ENCODE results near the gene MGAT5. TPM values are rescaled to one million over a fixed set of nuclear protein-coding genes. Genes with fewer than 3 reads are reported as not detected.

The MGAT5 gene
- total RNA-seq, 1 donor from 2014 or later, result 37.6 TPM

DNA sequence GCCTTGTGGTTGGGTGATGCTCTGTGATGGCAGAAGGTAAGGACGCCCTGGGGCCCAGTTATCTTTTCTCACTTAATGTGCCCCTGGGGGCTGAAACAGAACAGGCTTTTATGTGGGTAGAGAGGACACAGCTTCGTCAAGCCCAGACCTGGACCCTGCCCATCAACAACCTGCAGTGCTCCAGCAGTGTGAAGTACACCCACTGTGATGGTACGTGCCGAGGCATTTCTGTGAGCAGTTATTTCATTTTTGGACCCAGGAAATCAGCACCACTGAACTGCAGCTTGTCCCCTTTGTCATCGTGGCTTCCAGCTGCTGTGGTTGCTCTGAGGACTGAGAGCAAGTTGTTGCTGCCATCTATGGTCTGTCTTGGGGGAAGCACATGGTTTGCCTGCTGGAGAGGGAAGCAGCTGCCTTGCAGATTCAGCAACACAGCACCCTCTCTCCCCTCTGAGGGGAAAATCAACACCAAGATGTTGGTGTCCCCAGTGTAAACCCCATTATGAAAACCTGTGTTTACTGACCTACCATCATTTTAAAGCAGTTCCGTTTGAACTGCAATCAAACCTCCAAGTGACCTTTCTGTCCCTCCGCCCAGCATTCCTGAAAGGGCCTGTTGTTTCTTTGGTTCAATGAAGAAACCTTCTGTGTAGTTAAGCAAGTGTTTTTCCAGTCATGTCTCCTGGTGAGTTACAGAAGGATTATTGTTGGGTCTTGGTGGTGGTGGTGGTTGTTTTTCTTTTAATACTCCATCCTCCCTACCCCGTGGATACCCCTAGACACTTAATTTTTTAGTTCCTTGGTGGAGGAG, 158.2 kb downstream of the MGAT5 start:
- Histone ChIP-seq H3K4me3 (ENCODE audit: low read length in 3 of 3) (no peak overlapping the region), H3K27me3 (ENCODE audit: control insufficient read depth in 3 of 3, insufficient read depth in 3 of 3, low read length in 3 of 3) (peaks cover 0 to under 1% (median 0%) of the 10 kb centered on the region in 3 donors), H3K36me3 (ENCODE audit: control insufficient read depth in 3 of 3, insufficient read depth in 3 of 3, low read length in 3 of 3) (no peaks in the 10 kb centered on the region), H3K27ac (ENCODE audit: low read depth, low read length) (no peak overlapping the region), H3K4me1 (ENCODE audit: control insufficient read depth in 3 of 3, insufficient read depth in 3 of 3, low read length in 3 of 3) (peaks cover 0 to 16% (median 12%) of the 10 kb centered on the region in 3 donors), H3K9ac (ENCODE audit: low read depth in 1 of 3, low read length in 3 of 3) (peak overlapping the region in 1 of 3 donors; percentile 41), H3K9me3 (ENCODE audit: control insufficient read depth in 3 of 3, low read length in 3 of 3) (no peaks in the 10 kb centered on the region)

- Histone ChIP-seq H3K27me3 (ENCODE audit: control insufficient read depth in 3 of 3, insufficient read depth in 3 of 3, low read length in 3 of 3) (no peaks in the 10 kb centered on the region), H3K9ac (ENCODE audit: low read depth in 1 of 3, low read length in 3 of 3) (no peak overlapping the region), H3K9me3 (ENCODE audit: control insufficient read depth in 3 of 3, low read length in 3 of 3) (no peaks in the 10 kb centered on the region), H3K27ac (ENCODE audit: low read depth, low read length) (no peak overlapping the region), H3K36me3 (ENCODE audit: control insufficient read depth in 3 of 3, insufficient read depth in 3 of 3, low read length in 3 of 3) (no peaks in the 10 kb centered on the region), H3K4me1 (ENCODE audit: control insufficient read depth in 3 of 3, insufficient read depth in 3 of 3, low read length in 3 of 3) (peaks cover 0 to 16% (median 12%) of the 10 kb centered on the region in 3 donors), H3K4me3 (ENCODE audit: low read length in 3 of 3) (no peak overlapping the region)
Measured at GRCh38 chr2:134412639-134412999, 158.7 kb downstream of the MGAT5 start.

DNA sequence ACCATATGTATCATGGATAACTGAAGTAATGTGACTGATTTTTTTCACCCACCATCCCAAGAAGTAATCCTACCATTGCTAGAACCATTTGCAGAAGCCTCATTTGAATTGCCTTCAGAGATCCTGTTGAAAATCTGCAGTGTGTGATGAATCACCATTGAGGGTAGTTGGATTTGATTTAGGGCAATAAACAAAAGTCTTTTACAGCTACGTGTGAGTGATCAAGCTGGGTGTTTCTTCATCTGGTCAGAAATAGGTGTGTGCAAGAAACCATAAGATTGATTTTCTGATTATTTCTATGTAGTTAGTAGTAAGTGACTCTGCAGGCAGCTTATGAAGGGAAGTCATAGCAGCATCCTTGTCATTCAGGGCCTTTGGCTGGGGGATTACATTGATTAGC, 159.6 kb downstream of the MGAT5 start:
- Histone ChIP-seq H3K9ac (ENCODE audit: low read depth in 1 of 3, low read length in 3 of 3) (no peak overlapping the region), H3K27me3 (ENCODE audit: control insufficient read depth in 3 of 3, insufficient read depth in 3 of 3, low read length in 3 of 3) (no peaks in the 10 kb centered on the region), H3K36me3 (ENCODE audit: control insufficient read depth in 3 of 3, insufficient read depth in 3 of 3, low read length in 3 of 3) (no peaks in the 10 kb centered on the region), H3K27ac (ENCODE audit: low read depth, low read length) (no peak overlapping the region), H3K4me1 (ENCODE audit: control insufficient read depth in 3 of 3, insufficient read depth in 3 of 3, low read length in 3 of 3) (peaks cover 0 to 16% (median 10%) of the 10 kb centered on the region in 3 donors), H3K9me3 (ENCODE audit: control insufficient read depth in 3 of 3, low read length in 3 of 3) (no peaks in the 10 kb centered on the region), H3K4me3 (ENCODE audit: low read length in 3 of 3) (no peak overlapping the region)

- Histone ChIP-seq H3K4me1 (ENCODE audit: control insufficient read depth in 3 of 3, insufficient read depth in 3 of 3, low read length in 3 of 3) (peaks cover 0 to 14% (median 7%) of the 10 kb centered on the region in 3 donors), H3K36me3 (ENCODE audit: control insufficient read depth in 3 of 3, insufficient read depth in 3 of 3, low read length in 3 of 3) (no peaks in the 10 kb centered on the region), H3K9me3 (ENCODE audit: control insufficient read depth in 3 of 3, low read length in 3 of 3) (no peaks in the 10 kb centered on the region), H3K9ac (ENCODE audit: low read depth in 1 of 3, low read length in 3 of 3) (no peak overlapping the region), H3K4me3 (ENCODE audit: low read length in 3 of 3) (no peak overlapping the region), H3K27me3 (ENCODE audit: control insufficient read depth in 3 of 3, insufficient read depth in 3 of 3, low read length in 3 of 3) (no peaks in the 10 kb centered on the region), H3K27ac (ENCODE audit: low read depth, low read length) (no peak overlapping the region)
Measured at GRCh38 chr2:134413912-134414311, 160.0 kb downstream of the MGAT5 start.

GRCh38 chr2:134416018-134416417, 162.1 kb downstream of the MGAT5 start:
- H3K36me3 ChIP-seq (ENCODE audit: control insufficient read depth in 3 of 3, insufficient read depth in 3 of 3, low read length in 3 of 3), result no peaks in the 10 kb centered on the region
- H3K27ac ChIP-seq (ENCODE audit: low read depth, low read length), result no peak overlapping the region
- peaks cover 0 to 12% (median 12%) of the 10 kb centered on the region in 3 donors for H3K4me1 ChIP-seq (ENCODE audit: control insufficient read depth in 3 of 3, insufficient read depth in 3 of 3, low read length in 3 of 3)
- H3K4me3 ChIP-seq (ENCODE audit: low read length in 3 of 3), result no peak overlapping the region
- no peaks in the 10 kb centered on the region for H3K9me3 ChIP-seq (ENCODE audit: control insufficient read depth in 3 of 3, low read length in 3 of 3)
- H3K9ac ChIP-seq (ENCODE audit: low read depth in 1 of 3, low read length in 3 of 3), result no peak overlapping the region
- H3K27me3 ChIP-seq (ENCODE audit: control insufficient read depth in 3 of 3, insufficient read depth in 3 of 3, low read length in 3 of 3), result no peaks in the 10 kb centered on the region

GRCh38 chr2:134416637-134417036, 162.8 kb downstream of the MGAT5 start:
- Histone ChIP-seq H3K9ac (ENCODE audit: low read depth in 1 of 3, low read length in 3 of 3) (no peak overlapping the region), H3K9me3 (ENCODE audit: control insufficient read depth in 3 of 3, low read length in 3 of 3) (no peaks in the 10 kb centered on the region), H3K4me1 (ENCODE audit: control insufficient read depth in 3 of 3, insufficient read depth in 3 of 3, low read length in 3 of 3) (peaks cover 0 to 17% (median 12%) of the 10 kb centered on the region in 3 donors), H3K36me3 (ENCODE audit: control insufficient read depth in 3 of 3, insufficient read depth in 3 of 3, low read length in 3 of 3) (no peaks in the 10 kb centered on the region), H3K27ac (ENCODE audit: low read depth, low read length) (no peak overlapping the region), H3K4me3 (ENCODE audit: low read length in 3 of 3) (no peak overlapping the region), H3K27me3 (ENCODE audit: control insufficient read depth in 3 of 3, insufficient read depth in 3 of 3, low read length in 3 of 3) (no peaks in the 10 kb centered on the region)

DNA sequence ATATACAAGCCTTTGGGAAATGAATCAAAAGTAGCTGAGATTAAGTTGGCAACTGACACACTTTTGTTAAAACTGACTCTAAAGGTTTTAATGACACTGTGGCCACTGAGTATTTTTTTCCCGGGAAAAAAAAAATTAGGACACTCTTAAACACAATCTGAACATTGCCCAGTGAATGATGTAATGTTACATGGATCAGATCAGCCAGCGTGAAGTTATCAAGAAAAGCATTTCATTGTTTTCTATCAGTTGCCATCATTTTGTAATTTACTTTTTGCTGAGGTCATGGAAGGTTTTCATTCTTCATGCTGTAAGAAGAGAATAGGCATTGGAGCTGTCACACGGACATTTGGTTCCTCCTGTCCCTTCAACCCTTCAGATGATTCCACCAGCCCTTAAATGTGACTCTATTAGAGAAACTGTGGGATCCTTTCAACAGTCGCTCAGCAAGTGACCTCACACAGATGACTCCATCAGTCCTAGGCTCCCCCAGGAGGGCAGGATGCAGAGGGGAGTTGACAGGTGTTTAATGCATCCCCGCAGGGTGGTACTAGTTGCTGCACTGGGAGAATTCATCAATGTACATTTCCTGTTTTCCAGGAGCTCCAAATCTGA, 164.2 kb downstream of the MGAT5 start:
- peaks cover 0 to 5% (median 0%) of the 10 kb centered on the region in 3 donors for H3K36me3 ChIP-seq (ENCODE audit: control insufficient read depth in 3 of 3, insufficient read depth in 3 of 3, low read length in 3 of 3)
- H3K4me1 ChIP-seq (ENCODE audit: control insufficient read depth in 3 of 3, insufficient read depth in 3 of 3, low read length in 3 of 3), result peaks cover 0 to 17% (median 9%) of the 10 kb centered on the region in 3 donors

GRCh38 chr2:134420259-134420658, 166.4 kb downstream of the MGAT5 start:
- H3K4me1 ChIP-seq (ENCODE audit: control insufficient read depth in 3 of 3, insufficient read depth in 3 of 3, low read length in 3 of 3), result peaks cover 0 to 17% (median 9%) of the 10 kb centered on the region in 3 donors
- no peak overlapping the region for H3K4me3 ChIP-seq (ENCODE audit: low read length in 3 of 3)
- peaks cover 0 to 5% (median 0%) of the 10 kb centered on the region in 3 donors for H3K36me3 ChIP-seq (ENCODE audit: control insufficient read depth in 3 of 3, insufficient read depth in 3 of 3, low read length in 3 of 3)
- H3K9ac ChIP-seq (ENCODE audit: low read depth in 1 of 3, low read length in 3 of 3), result no peak overlapping the region
- no peaks in the 10 kb centered on the region for H3K9me3 ChIP-seq (ENCODE audit: control insufficient read depth in 3 of 3, low read length in 3 of 3)
- H3K27ac ChIP-seq (ENCODE audit: low read depth, low read length), result peak overlapping the region; percentile 41
- H3K27me3 ChIP-seq (ENCODE audit: control insufficient read depth in 3 of 3, insufficient read depth in 3 of 3, low read length in 3 of 3), result no peaks in the 10 kb centered on the region

More for the DNA sequence above, 164.2 kb downstream of the MGAT5 start:
- Histone ChIP-seq H3K4me3 (ENCODE audit: low read length in 3 of 3) (no peak overlapping the region), H3K9me3 (ENCODE audit: control insufficient read depth in 3 of 3, low read length in 3 of 3) (no peaks in the 10 kb centered on the region), H3K27me3 (ENCODE audit: control insufficient read depth in 3 of 3, insufficient read depth in 3 of 3, low read length in 3 of 3) (no peaks in the 10 kb centered on the region), H3K27ac (ENCODE audit: low read depth, low read length) (no peak overlapping the region), H3K9ac (ENCODE audit: low read depth in 1 of 3, low read length in 3 of 3) (no peak overlapping the region)

DNA sequence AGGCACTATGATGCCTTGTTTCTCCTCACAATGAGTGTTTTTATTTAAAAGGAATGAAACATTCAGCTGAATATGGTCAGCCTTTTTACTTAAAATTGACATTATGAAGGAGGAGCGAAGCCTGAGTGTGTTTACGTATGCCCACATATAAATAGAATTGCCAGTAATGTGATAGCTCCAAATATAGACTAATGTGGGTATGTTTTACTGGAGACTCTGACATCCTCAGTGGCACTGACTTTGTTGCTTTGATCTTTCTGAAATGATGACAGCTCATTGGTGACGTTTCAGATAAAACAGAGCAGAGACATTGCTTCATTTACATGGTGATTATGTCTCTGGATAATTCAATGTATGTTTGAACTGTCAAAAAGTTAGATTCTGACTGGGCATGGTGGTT, 167.0 kb downstream of the MGAT5 start:
- H3K27ac ChIP-seq (ENCODE audit: low read depth, low read length), result peak overlapping the region; percentile 41
- H3K4me3 ChIP-seq (ENCODE audit: low read length in 3 of 3), result no peak overlapping the region
- no peak overlapping the region for H3K9ac ChIP-seq (ENCODE audit: low read depth in 1 of 3, low read length in 3 of 3)
- peaks cover 0 to 5% (median 0%) of the 10 kb centered on the region in 3 donors for H3K36me3 ChIP-seq (ENCODE audit: control insufficient read depth in 3 of 3, insufficient read depth in 3 of 3, low read length in 3 of 3)
- H3K9me3 ChIP-seq (ENCODE audit: control insufficient read depth in 3 of 3, low read length in 3 of 3), result no peaks in the 10 kb centered on the region
- no peaks in the 10 kb centered on the region for H3K27me3 ChIP-seq (ENCODE audit: control insufficient read depth in 3 of 3, insufficient read depth in 3 of 3, low read length in 3 of 3)
- H3K4me1 ChIP-seq (ENCODE audit: control insufficient read depth in 3 of 3, insufficient read depth in 3 of 3, low read length in 3 of 3), result peaks cover 0 to 17% (median 9%) of the 10 kb centered on the region in 3 donors

Measured in skeletal muscle tissue (tissue), 4 donors.